Peyer's patch (tissue), 4 donors: ENCODE results near the gene RPS17. TPM values are rescaled to one million over a fixed set of nuclear protein-coding genes. Genes with fewer than 3 reads are reported as not detected.

ENCODE experiments used
- DNase-seq, 3 donors: peaks; one replicate each; pipeline ENCODE4 v3.0.0-alpha.2; 2017 to 2019
- H3K27ac ChIP-seq, 4 donors: fragments of 200-600 bp; sonication (generic); one replicate each; pipeline ENCODE4 v1.5.1; 2016 to 2019
- H3K27me3 ChIP-seq, 2 donors: fragments of 200-600 bp; sonication (generic); one replicate each; pipeline ENCODE4 v1.5.1; 2019
- H3K36me3 ChIP-seq, 3 donors: fragments of 200-600 bp; sonication (generic); one replicate each; pipeline ENCODE4 v1.5.1; 2016 to 2019
- H3K4me1 ChIP-seq, 4 donors: fragments of 200-600 bp; sonication (generic); one replicate each; pipeline ENCODE4 v1.5.1; 2016 to 2019
- H3K4me3 ChIP-seq, 4 donors: fragments of 200-600 bp; sonication (generic); 1 replicate in 3 of 4; 2 replicates in 1 of 4; pipeline ENCODE4 v1.5.1; 2016 to 2019; ENCODE audit warnings: mild to moderate bottlenecking in 1 of 4
- H3K9me3 ChIP-seq, 4 donors: fragments of 200-600 bp; sonication (generic); one replicate each; pipeline ENCODE4 v1.5.1; 2016 to 2019; ENCODE audit warnings: mild to moderate bottlenecking in 1 of 4
- CTCF ChIP-seq, 6 experiments: fragments of 450-650 bp in 4 of 6; fragments of 200-600 bp in 2 of 6; sonication (generic) in 1 of 6; IDR thresholded peaks; one replicate each; pipeline ENCODE4 v1.5.1; 2017 to 2019; ENCODE audit warnings: antibody characterized with exemption in 6 of 6, mild to moderate bottlenecking in 3 of 6, moderate library complexity in 1 of 6
- POLR2A ChIP-seq, 2 donors: fragments of 450-650 bp; IDR thresholded peaks; one replicate each; pipeline ENCODE4 v1.5.1; 2017; ENCODE audit warnings: antibody characterized with exemption in 2 of 2, mild to moderate bottlenecking in 2 of 2, moderate library complexity in 2 of 2
- total RNA-seq, 4 donors: library from RNA; depleted of rRNA; stranded (reverse); fragments of >200 nt; gene quantifications; one replicate each; pipeline ENCODE4 v1.1.0, GENCODE V29; 2016

The RPS17 gene
- total RNA-seq, 4 donors from 2014 or later, result 237 to 1,533 (median 677) TPM

GRCh38 chr15:82572986-82573385 lies 32.7 kb upstream of the RPS17 start:
- H3K9me3 ChIP-seq, result no peaks in the 10 kb centered on the region
- DNase-seq, result no peak
- H3K4me1 ChIP-seq, result no peaks in the 10 kb centered on the region
- H3K4me3 ChIP-seq, result no peak overlapping the region
- H3K36me3 ChIP-seq, result no peaks in the 10 kb centered on the region
- H3K27me3 ChIP-seq, result no peaks in the 10 kb centered on the region
- no peak overlapping the region for H3K27ac ChIP-seq
- TF ChIP-seq CTCF (IDR thresholded peaks at IDR 0.05), result no peak
- TF ChIP-seq POLR2A (IDR thresholded peaks at IDR 0.05), result no peak

DNA sequence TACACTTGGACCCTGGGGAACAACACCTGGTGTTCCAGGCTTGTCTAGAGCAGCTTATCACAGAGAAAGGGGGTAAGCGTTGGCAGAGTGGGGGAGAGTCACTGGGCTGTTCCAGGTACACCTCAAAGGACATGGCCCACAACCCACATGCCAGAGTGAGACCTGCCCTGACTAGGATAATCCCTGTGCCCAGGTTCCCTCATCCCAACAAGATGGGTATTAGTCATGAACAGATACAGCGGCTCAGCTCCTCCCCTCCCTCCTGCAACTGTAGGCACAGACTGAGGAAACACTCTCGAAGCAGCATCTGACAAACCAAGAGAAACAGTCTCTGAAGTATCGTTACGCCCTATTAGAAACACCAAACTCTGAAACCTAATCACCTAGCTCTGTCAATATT lies 32.1 kb upstream of the RPS17 start:
- Histone ChIP-seq H3K4me1 (no peaks in the 10 kb centered on the region), H3K9me3 (no peaks in the 10 kb centered on the region), H3K27me3 (no peaks in the 10 kb centered on the region), H3K36me3 (no peaks in the 10 kb centered on the region), H3K4me3 (no peak overlapping the region), H3K27ac (peak overlapping the region in 2 of 4 donors; percentile 62 to 71)
- TF ChIP-seq CTCF (IDR thresholded peaks at IDR 0.05) (no peak), POLR2A (IDR thresholded peaks at IDR 0.05) (no peak)
- DNase-seq, result no peak

DNA sequence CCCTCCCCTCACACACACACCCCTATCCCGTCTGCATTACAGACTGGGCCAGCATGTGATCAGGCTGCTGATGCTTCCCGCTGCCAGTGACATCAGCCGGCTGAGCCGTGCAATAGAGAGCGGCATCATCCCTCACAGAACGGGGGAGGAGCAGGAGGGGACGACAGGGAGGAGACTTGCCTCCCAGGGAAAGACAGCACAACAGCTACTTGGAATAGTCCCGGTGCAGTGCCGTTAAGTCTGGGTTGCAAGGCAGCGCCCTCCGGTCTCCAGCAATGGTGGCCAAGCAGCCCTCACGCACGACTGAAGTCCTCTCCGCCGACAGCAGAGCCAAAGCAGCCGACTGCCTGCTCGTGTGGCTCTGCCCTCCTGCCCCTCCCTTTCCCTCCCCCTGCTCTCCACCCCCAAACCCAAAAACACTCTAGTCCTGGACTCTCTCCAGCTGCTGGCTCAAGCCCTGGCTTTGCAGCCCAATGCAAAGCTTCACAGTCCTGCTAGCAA lies 31.5 kb upstream of the RPS17 start:
- no peaks in the 10 kb centered on the region for H3K36me3 ChIP-seq
- DNase-seq, result peak in 1 of 3 donors; percentile 58
- no peaks in the 10 kb centered on the region for H3K4me1 ChIP-seq
- TF ChIP-seq POLR2A (IDR thresholded peaks at IDR 0.05) (no peak), CTCF (IDR thresholded peaks at IDR 0.05) (no peak)
- H3K9me3 ChIP-seq, result no peaks in the 10 kb centered on the region
- H3K4me3 ChIP-seq, result peak overlapping the region in 2 of 4 donors; percentile 27 to 43
- no peaks in the 10 kb centered on the region for H3K27me3 ChIP-seq
- peak overlapping the region in 3 of 4 donors; percentile 55 to 71 (median 62) for H3K27ac ChIP-seq

GRCh38 chr15:82570721-82571508 lies 30.7 kb upstream of the RPS17 start:
- no peak for DNase-seq
- no peak overlapping the region for H3K4me3 ChIP-seq
- H3K36me3 ChIP-seq, result no peaks in the 10 kb centered on the region

DNA sequence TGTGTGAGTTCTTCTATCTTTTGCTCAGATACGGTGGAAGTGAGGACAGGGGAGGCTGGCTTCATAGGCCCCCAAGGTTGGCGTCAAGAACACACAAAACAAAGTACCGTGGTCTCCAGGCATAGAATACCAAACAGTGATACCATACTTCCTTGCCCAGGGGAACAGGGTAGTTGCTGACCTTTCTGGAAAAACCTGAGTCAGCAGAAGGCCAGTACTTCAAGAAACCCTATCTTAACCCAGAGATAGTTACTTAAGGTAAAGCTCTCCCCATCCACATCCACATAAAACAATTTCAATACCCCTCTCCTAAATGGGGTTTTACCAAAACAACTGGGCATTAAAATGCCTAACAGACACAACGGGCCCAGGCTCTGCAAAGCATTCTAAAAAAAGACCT lies 29.6 kb upstream of the RPS17 start:
- Histone ChIP-seq H3K4me1 (no peaks in the 10 kb centered on the region), H3K4me3 (no peak overlapping the region), H3K27ac (no peak overlapping the region), H3K36me3 (no peaks in the 10 kb centered on the region), H3K9me3 (no peaks in the 10 kb centered on the region), H3K27me3 (no peaks in the 10 kb centered on the region)
- no peak for DNase-seq
- TF ChIP-seq POLR2A (IDR thresholded peaks at IDR 0.05) (no peak), CTCF (IDR thresholded peaks at IDR 0.05) (no peak)

More at GRCh38 chr15:82570721-82571508, 30.7 kb upstream of the RPS17 start:
- Histone ChIP-seq H3K4me1 (no peaks in the 10 kb centered on the region), H3K27me3 (no peaks in the 10 kb centered on the region), H3K27ac (peak overlapping the region in 3 of 4 donors; percentile 25 to 71 (median 62)), H3K9me3 (no peaks in the 10 kb centered on the region)
- TF ChIP-seq CTCF (IDR thresholded peaks at IDR 0.05) (no peak), POLR2A (IDR thresholded peaks at IDR 0.05) (no peak)
